ENCODE measurements around the gene HCN2. TPM values are rescaled to one million over a fixed set of nuclear protein-coding genes. Genes with fewer than 3 reads are reported as not detected.

Gene HCN2
- total and polyA plus RNA-seq, 2 of the 13 experiments (the other 11 are each of a cell fraction or from before 2014, with no cell fraction given) = 0.01 TPM; not detected in 1

GRCh38 chr19:663682-664117 is 74.0 kb downstream of the HCN2 start (continued):
- TF ChIP-seq ZNF251 (CRISPR knock-in tag; IDR thresholded peaks at IDR 0.05) (no peak), TCF7 (IDR thresholded peaks at IDR 0.05; ENCODE audit: low read depth) (no peak), SIX4 (CRISPR knock-in tag; IDR thresholded peaks at IDR 0.05) (no peak), ATF2 (CRISPR knock-in tag; IDR thresholded peaks at IDR 0.05) (0 out of 2 replicates have a peak, but pooled peaks have one; percentile 3), ZNF691 (CRISPR knock-in tag; IDR thresholded peaks at IDR 0.05; ENCODE audit: borderline replicate concordance, low read depth) (peak; percentile 18; the same call in 1 of the 2 replicates), SPEN (CRISPR knock-in tag; IDR thresholded peaks at IDR 0.05; ENCODE audit: low read depth) (no peak), HMG20B (CRISPR knock-in tag; conservative IDR thresholded peaks at IDR 0.05) (no peak), ZBTB7B (CRISPR knock-in tag; IDR thresholded peaks at IDR 0.05) (no peak), ZBTB38 (CRISPR knock-in tag; IDR thresholded peaks at IDR 0.05) (peak; percentile 96), ZNF704 (CRISPR knock-in tag; IDR thresholded peaks at IDR 0.05; ENCODE audit: borderline replicate concordance) (no peak), ARNTL (CRISPR knock-in tag; IDR thresholded peaks at IDR 0.05) (no peak), ZNF496 (CRISPR knock-in tag; IDR thresholded peaks at IDR 0.05; ENCODE audit: insufficient replicate concordance) (no peak), ZSCAN30 (CRISPR knock-in tag; IDR thresholded peaks at IDR 0.05) (no peak), ZNF775 (CRISPR knock-in tag; IDR thresholded peaks at IDR 0.05; ENCODE audit: borderline replicate concordance) (no peak), NR2F6 (IDR thresholded peaks at IDR 0.05) (no peak), NR2F6 (CRISPR knock-in tag; IDR thresholded peaks at IDR 0.05) (no peak)
- TF ChIP-seq, protein P1, sequence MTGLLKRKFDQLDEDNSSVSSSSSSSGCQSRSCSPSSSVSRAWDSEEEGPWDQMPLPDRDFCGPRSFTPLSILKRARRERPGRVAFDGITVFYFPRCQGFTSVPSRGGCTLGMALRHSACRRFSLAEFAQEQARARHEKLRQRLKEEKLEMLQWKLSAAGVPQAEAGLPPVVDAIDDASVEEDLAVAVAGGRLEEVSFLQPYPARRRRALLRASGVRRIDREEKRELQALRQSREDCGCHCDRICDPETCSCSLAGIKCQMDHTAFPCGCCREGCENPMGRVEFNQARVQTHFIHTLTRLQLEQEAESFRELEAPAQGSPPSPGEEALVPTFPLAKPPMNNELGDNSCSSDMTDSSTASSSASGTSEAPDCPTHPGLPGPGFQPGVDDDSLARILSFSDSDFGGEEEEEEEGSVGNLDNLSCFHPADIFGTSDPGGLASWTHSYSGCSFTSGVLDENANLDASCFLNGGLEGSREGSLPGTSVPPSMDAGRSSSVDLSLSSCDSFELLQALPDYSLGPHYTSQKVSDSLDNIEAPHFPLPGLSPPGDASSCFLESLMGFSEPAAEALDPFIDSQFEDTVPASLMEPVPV (CRISPR knock-in tag; IDR thresholded peaks at IDR 0.05) = 0 out of 2 replicates have a peak, but pooled peaks have one; percentile 24
- TF ChIP-seq, protein P2, sequence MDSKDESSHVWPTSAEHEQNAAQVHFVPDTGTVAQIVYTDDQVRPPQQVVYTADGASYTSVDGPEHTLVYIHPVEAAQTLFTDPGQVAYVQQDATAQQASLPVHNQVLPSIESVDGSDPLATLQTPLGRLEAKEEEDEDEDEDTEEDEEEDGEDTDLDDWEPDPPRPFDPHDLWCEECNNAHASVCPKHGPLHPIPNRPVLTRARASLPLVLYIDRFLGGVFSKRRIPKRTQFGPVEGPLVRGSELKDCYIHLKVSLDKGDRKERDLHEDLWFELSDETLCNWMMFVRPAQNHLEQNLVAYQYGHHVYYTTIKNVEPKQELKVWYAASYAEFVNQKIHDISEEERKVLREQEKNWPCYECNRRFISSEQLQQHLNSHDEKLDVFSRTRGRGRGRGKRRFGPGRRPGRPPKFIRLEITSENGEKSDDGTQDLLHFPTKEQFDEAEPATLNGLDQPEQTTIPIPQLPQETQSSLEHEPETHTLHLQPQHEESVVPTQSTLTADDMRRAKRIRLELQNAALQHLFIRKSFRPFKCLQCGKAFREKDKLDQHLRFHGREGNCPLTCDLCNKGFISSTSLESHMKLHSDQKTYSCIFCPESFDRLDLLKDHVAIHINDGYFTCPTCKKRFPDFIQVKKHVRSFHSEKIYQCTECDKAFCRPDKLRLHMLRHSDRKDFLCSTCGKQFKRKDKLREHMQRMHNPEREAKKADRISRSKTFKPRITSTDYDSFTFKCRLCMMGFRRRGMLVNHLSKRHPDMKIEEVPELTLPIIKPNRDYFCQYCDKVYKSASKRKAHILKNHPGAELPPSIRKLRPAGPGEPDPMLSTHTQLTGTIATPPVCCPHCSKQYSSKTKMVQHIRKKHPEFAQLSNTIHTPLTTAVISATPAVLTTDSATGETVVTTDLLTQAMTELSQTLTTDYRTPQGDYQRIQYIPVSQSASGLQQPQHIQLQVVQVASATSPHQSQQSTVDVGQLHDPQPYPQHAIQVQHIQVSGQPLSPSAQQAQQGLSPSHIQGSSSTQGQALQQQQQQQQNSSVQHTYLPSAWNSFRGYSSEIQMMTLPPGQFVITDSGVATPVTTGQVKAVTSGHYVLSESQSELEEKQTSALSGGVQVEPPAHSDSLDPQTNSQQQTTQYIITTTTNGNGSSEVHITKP (CRISPR knock-in tag; IDR thresholded peaks at IDR 0.05; ENCODE audit: low read depth) = no peak
- TF ChIP-seq, protein P3, sequence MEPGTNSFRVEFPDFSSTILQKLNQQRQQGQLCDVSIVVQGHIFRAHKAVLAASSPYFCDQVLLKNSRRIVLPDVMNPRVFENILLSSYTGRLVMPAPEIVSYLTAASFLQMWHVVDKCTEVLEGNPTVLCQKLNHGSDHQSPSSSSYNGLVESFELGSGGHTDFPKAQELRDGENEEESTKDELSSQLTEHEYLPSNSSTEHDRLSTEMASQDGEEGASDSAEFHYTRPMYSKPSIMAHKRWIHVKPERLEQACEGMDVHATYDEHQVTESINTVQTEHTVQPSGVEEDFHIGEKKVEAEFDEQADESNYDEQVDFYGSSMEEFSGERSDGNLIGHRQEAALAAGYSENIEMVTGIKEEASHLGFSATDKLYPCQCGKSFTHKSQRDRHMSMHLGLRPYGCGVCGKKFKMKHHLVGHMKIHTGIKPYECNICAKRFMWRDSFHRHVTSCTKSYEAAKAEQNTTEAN (CRISPR knock-in tag; conservative IDR thresholded peaks at IDR 0.05) = no peak

Measured in HepG2 (cell line).